Amniotic epithelial cell (primary cell): Measurements from ENCODE around the gene CPO.

Experiments used
- DNase-seq: peaks from one replicate; pipeline ENCODE4 v3.0.0-alpha.2; 2010; ENCODE audit warnings: low read depth

Gene CPO

DNA sequence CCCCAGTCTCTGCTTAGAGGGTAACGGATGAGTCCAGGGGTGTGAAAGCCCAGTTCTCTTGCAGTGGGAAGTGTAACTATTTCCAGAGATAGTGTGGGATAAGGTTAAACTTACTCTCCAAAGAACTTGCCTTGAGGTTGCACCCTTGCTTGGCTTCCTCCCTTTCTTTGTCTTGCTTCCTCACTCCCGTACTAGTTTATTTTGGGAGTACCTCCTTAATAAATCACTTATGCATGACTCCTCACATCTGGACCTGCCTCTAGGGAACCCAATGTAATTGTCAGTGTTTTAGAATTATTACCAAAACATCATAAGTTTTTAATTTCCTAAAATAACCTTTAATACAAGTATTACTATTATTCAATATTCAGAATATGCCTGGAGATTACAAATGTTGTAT, 35.2 kb downstream of the CPO start:
- no peak for DNase-seq

DNA sequence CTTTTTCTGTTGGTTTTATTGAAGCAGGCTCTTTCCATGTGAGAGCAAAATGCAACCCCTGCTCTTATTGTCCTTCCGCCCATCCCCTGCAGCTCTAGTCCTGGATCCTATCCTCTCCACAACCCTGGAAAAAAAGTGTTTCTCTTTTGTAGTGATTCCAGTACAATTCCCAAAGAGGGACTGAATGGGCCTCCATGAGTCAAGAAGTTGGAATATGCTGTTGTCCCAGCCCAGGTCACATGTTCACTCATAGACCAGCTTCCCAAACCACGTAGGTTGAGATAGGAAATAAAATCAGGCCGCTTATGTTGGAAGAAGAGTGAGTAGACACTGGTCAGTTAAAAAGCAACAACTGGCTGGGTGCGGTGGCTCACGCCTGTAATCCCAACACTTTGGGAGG, 39.4 kb downstream of the CPO start:
- DNase-seq, result no peak

DNA sequence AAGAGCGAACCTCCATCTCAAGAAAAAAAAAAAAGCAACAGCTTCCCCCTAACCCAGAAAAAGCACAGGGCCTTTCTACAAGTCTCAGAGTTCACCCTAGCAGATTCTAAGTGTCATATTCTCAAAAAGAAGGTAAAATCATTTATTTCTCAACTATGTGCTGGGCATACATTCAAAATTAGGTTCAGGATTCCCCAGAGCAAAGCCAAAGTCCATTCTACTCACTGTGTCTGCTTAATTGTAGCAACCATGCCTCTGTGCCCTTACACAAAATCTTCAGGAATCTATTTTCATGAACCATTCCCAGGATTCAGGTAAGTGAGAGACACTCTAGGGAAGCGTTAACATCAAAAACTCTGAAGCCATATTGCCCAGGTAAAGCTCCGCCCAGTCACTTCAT, 40.0 kb downstream of the CPO start:
- no peak for DNase-seq

DNA sequence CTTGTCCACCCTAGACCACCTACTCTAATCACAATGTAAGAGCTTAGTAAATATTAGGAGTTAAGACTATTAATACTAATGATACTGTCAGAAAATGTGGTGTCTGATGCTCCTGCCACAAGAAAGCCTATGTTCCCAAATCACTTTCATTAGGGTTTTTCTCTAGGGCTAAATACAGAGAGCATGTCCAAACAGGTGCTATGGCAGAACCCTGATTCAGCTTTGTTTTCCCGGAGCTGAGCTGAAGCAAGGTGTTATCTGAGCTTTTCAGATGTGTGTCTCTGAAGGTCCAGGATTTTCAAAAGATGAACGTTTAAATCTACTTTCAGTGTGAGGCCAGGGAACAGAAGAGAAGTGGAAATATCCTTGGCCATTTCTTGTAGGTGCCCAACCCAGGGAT, 40.6 kb downstream of the CPO start:
- DNase-seq, result no peak

DNA sequence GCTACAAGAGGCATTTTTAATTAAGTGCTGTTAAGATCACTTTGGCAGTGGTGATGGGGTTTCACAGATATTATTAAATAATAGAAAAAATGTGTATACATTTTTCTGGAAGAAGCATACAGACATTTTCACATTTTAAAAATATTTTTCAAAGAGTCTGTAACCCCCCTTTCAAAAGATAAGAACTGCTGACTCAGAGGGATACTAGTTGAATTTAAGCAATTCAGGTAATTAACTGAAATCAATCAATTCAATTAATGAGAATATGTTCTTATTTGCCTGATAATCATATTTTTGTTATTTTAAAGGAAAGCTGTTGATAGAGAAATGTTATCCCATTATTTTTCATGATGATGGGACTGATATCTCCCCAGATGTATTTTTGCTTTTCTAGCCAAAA, 41.1 kb downstream of the CPO start:
- DNase-seq, result no peak

DNA sequence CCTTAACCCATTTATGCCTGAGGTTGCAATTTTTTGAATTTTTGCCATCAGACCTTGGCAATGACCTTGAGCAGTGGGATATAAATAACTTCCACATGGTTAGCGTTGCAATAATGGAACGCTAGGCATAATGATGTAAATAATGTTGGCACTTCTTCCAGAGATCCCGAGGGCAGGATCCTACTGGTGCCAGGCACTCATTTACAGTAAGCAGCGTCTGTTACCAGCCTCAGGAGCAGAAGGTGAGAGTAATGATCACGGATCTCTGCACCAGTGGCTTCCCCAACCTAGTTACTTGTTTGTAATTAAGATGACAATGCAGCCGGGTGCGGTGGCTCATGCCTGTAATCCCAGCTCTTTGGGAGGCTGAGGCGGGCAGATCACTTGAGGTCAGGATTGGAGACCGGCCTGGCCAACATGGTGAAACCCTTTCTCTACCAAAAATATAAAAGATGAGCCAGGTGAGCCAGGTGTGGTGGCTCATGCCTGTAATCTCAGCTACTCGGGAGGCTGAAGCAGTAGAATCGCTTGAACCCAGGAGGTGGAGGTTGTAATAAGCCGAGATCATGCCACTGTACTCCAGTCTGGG, 41.9 kb downstream of the CPO start:
- DNase-seq, result no peak

DNA sequence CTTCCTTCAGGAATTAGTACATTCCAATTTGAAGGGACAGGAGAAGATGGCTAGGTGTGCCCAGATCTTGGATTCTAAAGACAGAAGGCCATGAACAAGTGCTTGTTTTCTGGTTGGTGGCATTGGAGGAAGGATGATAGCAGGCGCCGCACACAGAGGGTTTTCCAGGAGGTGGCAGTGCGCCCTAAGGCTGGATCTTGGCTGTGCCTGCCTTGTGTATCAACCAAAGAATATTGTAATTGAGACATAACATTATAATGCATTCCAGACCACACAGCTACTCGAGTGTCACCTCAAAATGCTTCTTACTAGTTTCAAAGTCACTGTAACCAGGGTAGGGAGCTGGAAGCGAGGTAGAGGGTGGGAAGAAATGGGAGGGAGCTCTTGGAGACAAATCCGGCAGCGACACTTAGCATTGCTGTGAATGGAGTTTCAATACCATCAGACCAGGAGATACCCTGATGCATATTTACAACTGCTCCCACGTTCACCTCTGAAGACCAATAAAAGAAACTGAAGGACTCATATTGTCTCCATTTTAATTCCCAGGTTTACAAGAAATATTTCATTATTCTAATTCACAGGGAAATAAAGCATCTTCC, 42.5 kb downstream of the CPO start:
- peak; percentile 63 for DNase-seq

DNA sequence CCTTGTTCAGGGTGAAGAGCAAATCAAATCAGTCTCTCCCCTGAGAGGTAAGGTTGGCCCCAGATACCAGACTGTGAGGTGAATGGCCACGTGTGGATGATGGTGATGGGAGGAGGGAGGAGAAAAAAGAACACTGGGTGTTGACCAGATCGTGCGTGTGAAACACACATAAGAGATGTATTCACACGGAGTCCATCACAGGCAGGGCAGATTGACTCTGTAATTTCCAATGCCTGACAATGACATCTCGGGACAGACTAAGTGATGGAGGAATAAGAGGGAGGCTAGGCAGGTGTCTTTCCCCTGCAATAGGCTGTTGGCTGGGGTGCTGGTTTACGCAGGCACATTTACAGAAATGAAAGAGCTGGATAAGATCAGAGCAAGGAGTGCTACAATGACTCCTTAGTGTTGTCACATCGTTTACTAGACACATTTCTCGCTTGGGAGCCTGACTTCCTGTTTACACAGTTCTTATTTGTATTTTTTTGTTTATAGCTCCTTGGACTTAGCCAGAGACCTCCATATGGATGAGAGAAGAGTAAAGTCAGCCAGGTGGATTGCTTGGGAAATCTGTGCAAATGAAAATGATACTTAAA, 43.1 kb downstream of the CPO start:
- no peak for DNase-seq

DNA sequence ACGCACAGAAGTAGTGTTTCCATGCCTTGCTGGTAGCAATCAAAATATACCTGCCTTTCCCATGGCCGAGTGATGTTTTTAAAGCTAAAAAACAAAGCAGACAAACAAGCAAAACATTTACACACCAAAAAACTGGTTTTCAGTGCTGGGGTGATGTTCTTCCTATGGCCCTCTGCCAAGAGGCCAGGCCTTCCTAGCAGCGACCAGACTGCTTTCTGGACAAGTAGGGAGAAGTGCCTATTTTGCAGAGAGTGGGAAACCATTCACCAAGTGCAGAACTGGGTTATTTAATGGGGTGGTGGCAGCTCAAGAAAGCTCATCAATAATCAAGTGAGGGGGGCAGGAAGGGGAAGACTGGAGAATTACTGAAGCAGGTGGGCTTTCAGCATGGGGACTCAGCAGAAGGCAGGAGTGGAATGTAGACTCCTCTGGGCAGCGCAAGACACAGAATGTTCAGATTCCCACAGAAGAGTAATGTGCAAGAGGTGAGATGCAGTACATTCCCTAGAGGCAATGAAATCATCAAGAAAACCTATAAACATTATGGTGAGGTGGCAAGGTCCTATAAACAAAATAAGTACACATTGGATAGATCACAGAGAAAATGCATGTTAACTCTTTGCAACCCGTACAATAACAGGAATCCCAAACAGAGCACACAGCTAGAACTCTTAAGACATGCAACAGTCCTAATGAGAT, 44.0 kb downstream of the CPO start:
- DNase-seq, result peak; percentile 75

DNA sequence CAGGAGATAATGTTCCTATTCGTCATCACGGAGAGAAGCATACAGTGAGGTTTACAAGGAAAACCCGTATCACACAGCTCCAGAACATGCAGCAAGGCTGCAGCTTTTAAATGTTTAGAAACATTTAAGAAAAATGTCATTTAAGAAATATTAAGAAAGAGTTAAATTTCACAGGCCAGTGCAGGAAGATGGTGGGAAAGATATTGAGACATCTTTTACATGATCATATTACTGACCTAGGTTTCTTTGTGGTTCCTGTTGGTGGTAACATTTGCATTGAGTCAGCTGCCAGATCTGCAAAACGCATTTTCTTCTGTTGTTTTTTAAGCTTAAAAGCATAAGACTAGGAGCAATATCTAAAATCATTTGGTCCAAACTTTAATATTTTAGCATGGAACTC, 44.9 kb downstream of the CPO start:
- DNase-seq, result peak; percentile 72

DNA sequence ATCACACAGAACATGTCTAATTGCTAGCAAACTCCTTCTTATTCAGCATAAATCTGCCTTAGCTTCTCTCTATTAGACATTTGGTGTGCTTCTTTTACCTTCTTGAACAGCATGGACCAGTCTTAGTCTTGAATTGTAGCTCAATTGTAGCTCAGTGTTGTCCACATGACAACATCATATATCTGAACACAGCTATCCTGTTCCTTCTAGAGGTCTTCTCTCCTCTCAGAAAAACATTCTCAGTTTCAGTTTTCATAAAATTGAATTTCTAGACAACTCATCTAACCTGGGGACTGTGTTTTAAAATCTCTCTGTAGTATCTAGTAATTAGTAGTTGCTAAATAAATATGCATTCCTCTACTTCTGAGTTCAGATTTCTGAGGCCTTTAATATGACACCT, 47.6 kb downstream of the CPO start:
- DNase-seq, result no peak

DNA sequence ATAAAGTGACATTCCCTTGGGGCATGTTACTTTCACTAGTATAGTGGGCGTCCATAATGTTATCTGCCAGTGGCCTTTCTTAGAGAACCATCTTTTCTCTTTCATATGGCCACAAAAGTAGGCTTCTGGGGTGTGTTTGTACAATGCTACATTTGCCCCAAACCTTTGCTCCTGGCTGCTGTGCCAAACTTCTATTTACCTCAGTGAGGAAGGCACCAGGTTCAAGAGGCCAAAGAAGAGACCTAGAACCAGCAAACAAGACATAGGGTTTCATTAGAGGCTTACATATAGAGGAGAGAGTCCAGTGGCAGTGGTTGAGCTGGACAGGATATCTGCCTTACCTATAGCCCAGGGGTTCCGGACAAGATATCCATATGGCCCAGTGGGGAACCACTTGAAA, 48.5 kb downstream of the CPO start:
- DNase-seq, result no peak

DNA sequence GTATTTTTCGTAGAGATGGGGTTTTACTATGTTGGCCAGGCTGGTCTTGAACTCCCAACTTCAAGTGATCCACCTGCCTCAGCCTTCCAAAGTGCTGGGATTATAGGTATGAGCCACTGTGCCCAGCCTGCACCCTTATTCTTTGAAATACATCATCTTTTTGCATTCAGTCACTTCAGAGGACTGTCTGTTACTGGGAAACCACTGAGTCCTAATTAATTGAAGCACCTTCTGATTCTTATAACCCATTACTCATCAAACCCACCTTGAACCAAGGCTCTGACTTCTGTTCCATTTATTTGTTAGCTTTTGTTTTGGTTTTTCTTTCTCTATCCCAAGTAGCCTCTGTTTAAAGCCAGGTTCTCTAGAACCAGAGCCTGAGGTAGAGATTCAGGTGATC, 49.6 kb downstream of the CPO start:
- no peak for DNase-seq

DNA sequence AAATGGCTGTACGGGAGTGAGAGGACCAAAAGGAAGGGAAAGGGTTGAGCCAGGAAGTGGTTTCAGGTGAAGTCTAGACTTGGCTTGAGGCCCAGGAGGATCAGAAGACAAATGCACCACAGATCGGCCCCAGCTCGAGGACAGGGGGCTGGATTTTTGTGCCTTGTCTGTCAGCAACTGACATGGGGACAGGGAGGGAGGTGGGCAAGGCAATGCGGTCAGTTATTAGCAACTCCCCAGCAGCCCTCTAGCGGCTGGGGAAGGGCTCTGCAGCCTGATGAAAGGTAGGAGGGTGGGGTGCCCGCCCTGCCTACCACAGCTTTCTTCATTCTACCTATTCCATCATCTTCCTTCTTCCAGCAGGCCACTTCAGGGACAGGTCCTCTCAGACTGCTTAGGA, 50.0 kb downstream of the CPO start:
- peak; percentile 30 for DNase-seq

DNA sequence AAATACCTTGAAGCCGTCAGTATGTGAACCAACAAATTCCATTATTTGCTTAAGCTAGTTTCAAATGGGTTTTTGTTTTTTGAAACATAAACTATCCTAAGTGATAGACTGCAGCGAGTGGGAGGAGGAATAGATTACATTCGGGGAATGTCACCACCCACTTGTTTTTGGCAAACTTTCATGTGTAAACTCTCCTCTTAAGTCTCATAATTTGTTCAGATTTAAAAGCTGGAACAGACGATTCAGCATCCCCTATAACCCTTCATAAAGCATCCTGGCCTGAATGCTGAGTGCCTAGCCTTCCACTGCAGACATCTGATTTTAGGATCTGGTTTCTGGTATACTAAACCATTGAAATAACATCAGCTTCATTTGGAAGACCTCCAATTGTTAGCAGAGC, 51.0 kb downstream of the CPO start:
- DNase-seq, result peak; percentile 18

DNA sequence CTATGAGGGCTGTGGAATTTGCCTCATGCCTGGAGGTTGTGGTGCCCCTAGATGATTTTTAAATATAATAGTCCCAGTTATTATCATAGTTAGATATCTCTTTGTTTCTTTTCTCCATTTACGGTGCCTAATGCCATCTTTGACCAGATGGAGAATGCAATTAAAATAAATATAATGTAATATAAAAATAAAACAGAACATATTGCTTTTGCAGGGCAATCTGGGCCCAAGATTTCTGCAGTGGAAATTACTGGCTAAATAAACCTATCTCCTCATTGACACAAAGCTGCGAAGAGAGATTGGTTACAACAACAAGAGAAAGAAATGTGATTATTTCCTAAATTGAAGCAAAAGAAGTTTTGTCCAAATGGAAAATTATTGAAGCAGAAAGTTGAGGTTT, 51.8 kb downstream of the CPO start:
- DNase-seq, result no peak

DNA sequence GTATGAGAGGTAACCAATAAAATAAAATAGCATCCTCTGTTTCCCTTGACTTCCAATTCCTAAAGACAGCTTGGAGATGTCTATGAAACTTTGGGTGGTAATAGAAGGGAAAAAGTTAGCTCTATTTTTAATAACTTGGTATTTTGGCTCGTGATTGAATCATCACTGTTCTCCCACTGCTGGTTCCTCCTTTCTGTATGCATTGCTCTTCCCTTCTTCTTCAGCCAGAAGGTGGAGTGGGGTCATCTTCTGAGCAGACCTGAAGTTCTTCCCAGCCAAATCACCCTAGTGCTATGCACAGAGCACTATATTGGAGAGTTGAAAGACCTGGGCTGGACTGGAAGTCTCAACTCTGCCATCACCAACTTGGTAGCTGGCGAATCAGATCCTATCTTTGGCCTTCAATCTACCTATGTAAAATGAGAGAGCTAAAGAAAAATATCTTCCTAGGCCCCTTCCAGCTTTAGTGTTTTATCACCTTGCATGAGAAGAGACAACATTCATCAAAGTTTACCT, 54.1 kb downstream of the CPO start:
- no peak for DNase-seq

DNA sequence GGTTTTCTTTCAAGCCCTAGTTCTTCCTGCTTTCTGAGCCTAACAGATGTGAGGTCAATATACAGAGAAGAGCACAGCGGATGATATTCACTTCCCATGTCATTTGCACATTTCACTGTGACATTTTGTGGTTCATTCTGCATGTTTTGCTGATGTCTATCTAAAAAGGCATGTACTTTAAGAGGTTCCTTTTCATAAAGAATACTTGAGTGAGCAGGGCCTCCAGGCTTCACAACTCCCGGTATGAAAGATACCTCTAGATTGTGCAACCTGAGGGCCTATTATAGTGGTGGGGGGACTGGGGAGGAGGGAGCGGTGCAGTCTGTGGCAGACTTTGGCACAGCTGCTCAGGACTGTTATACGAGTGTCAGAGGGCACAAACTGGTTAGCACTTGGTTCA, 54.6 kb downstream of the CPO start:
- no peak for DNase-seq

DNA sequence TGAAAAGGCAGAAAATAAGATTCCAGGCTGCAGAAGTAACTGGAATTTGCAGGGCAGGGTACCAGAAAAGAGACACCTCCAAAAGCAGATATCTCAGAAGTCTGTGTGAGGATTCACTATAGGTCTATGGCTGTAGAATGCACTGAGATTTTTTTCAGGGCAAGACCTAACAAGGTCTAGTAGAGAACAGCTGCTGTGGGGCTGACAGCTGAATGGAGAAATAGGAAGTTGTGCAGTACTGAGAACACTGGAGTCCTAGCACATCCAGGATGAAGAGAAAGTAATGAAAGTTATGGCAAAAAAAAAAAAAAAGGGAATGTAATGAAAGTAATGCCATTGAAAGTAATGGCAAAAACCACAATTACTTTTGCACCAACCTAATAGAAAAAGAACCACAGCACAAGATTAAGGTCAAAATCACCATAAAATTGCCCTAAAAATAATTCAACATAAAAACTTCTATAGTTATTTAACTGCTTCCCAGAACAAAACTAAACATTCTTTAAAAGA, 57.3 kb downstream of the CPO start:
- DNase-seq, result no peak

DNA sequence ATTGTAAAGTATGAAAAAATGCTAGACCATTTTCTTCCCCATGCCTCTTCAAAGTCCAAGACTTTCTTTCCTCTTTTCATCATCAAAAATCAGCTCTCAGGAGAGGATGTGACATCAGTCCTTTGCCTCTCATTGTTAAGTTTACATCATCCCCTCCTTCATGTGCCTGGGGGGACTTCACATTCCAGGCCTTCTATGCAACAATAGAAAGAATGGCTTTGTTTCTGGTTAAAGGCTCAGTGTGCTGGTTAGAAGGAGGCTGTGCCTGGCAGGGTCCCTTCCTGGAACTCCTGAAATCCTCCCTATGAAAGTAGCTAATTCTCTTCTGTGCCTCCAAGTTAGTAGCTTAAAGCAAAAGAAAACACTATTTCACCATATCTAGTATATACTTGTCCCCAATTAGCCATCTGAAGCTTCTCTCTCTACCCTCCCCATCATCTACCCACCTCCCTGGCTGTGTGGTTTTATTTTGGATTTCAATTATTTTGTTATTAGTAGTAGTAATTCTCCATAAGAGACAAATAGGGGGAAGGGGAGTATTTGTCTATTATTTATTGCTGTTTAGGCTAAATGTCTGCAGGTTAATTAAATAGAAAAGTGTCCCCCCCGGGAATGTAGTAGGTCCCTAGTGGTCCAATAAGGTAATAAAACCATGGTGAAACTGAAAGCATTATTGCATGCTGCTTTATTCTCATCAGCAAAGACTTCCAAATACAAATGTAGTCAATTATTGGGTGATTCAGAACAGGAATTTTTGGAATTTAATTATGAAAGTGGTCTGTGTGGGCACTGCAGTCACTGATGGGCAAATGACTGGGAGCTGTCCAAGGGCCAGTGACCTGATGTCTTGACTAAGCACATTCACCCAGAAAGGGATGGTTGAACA, 69.0 kb downstream of the CPO start:
- no peak for DNase-seq

DNA sequence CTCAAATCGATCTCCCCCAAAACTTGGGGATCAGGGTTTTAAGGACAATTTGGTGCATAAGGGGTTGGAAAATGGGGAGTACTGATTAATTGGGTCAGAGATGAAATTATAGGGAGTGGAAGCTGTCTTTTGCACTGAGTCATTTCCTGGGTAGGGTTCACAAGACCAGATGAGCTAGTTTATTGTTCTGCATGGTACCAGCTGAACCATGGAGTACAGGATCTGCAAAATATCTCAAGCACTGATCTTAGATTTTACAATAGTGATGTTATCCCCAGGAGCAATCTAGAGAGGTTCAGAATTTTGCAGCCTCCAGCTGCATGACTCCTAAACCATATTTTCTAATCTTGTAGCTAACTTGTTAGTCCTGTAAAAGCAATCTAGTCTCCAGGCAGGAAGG, 73.1 kb downstream of the CPO start:
- peak; percentile 58 for DNase-seq

DNA sequence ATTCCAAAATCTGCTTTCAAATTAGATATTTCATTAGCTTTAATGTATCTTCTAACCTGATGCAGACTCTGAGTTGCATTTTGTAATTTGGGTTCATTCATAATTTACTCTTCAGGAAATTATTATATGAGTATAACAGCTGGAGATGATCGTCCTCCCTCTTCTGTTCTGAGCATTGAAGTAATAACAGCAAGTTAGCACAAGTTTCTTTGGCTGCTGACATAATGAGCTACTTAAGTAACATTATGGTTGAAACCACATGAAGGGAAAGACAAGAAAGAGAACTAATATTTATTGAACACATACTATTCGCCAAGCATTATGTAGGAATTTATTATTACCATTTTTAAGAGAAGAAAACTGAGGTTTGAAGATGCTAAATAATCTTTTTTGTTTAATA, 75.1 kb downstream of the CPO start:
- DNase-seq, result no peak
